Keratinocyte (primary cell): ENCODE data around the gene PRPH2.

Experiments used
- CTCF ChIP-seq, 3 experiments: IDR thresholded peaks in 1 of 3; conservative IDR thresholded peaks in 1 of 3; optimal IDR thresholded peaks in 1 of 3; 2 replicates in 2 of 3; 3 replicates in 1 of 3; pipeline versions ENCODE3 to v1.5.1; 2011; ENCODE audit warnings: low read length in 3 of 3, mild to moderate bottlenecking in 3 of 3, moderate library complexity in 2 of 3, control low read depth in 1 of 3, inconsistent platforms in 1 of 3; ENCODE audit not compliant: insufficient read depth in 2 of 3; ENCODE audit errors: extremely low read depth in 1 of 3
- EZH2 ChIP-seq: IDR thresholded peaks from one replicate; pipeline ENCODE4 v1.6.1; 2012; ENCODE audit warnings: inconsistent platforms, mild to moderate bottlenecking, low read length, moderate library complexity

- TF ChIP-seq CTCF (optimal IDR thresholded peaks at IDR 0.05 in 1 of 3, IDR thresholded peaks at IDR 0.05 in 1 of 3, conservative IDR thresholded peaks at IDR 0.05 in 1 of 3; ENCODE audit: extremely low read depth in 1 of 3, insufficient read depth in 2 of 3, low read length in 3 of 3) (peak; percentile 77 to 79 (median 79)), EZH2 (no peak)
Observed at GRCh38 chr6:42661540-42662153, 60.8 kb downstream of the PRPH2 start.
